A673 (cell line): ENCODE measurements around the gene C13orf46. TPM values are rescaled to one million over a fixed set of nuclear protein-coding genes. Genes with fewer than 3 reads are reported as not detected.

ENCODE experiments used
- BruUV-seq: library from RNA; stranded (reverse); fragments of 400-500 nt; replicated peaks from 2 replicates; lab custom pipeline; 2021; lab: Mats Ljungman, UMichigan
- CTCF ChIA-PET: fragments of 300-600 bp; sonication (Branson Sonifier 250); formaldehyde crosslinking; loops from one replicate; lab custom pipeline; 2022; ENCODE audit warnings: antibody characterized with exemption; lab: Charles Lee
- POLR2A ChIA-PET: fragments of 300-600 bp; sonication (Branson Sonifier 250); formaldehyde crosslinking; loops from one replicate; lab custom pipeline; 2022; ENCODE audit warnings: antibody characterized with exemption; ENCODE audit not compliant: low non-redundant PET; lab: Charles Lee
- DNase-seq: peaks from one replicate; pipeline ENCODE4 v3.0.0-alpha.2; 2015; ENCODE audit warnings: low spot score
- H3K27ac ChIP-seq: fragments of 200-600 bp; sonication (generic); 2 replicates; pipeline ENCODE4 v1.5.1; 2016; ENCODE audit warnings: mixed run types, low read depth, mild to moderate bottlenecking, mixed read lengths, antibody characterized with exemption, low read length; ENCODE audit not compliant: poor library complexity, severe bottlenecking
- H3K27me3 ChIP-seq: fragments of 200-600 bp; sonication (generic); replicated peaks from 2 replicates; pipeline ENCODE4 v1.6.1; 2017; ENCODE audit warnings: mixed run types, low read depth, mild to moderate bottlenecking, mixed read lengths, antibody characterized with exemption, low read length; ENCODE audit not compliant: insufficient read depth, poor library complexity
- H3K36me3 ChIP-seq: fragments of 200-600 bp; sonication (generic); 2 replicates; pipeline ENCODE4 v1.6.1; 2016; ENCODE audit warnings: mixed run types, mild to moderate bottlenecking, mixed read lengths, antibody characterized with exemption, low read length; ENCODE audit not compliant: insufficient read depth, poor library complexity, severe bottlenecking
- H3K4me1 ChIP-seq: fragments of 200-600 bp; sonication (generic); 2 replicates; pipeline ENCODE4 v1.6.1; 2017; ENCODE audit warnings: mixed run types, mild to moderate bottlenecking, mixed read lengths, antibody characterized with exemption, low read length; ENCODE audit not compliant: insufficient read depth, poor library complexity, severe bottlenecking
- H3K4me3 ChIP-seq: fragments of 200-600 bp; sonication (generic); 2 replicates; pipeline ENCODE4 v1.5.1; 2016; ENCODE audit warnings: low read depth, mixed run types, mild to moderate bottlenecking, mixed read lengths, low read length; ENCODE audit not compliant: poor library complexity, severe bottlenecking
- H3K9me3 ChIP-seq: fragments of 200-600 bp; sonication (generic); 2 replicates; pipeline ENCODE4 v1.6.1; 2016; ENCODE audit warnings: mixed run types, low read depth, mild to moderate bottlenecking, mixed read lengths, antibody characterized with exemption, low read length; ENCODE audit not compliant: poor library complexity, severe bottlenecking
- EZH2 ChIP-seq: fragments of 200-600 bp; sonication (generic); IDR thresholded peaks from 2 replicates; pipeline ENCODE4 v1.6.1; 2017; ENCODE audit warnings: borderline replicate concordance, low read depth, mild to moderate bottlenecking, mixed read lengths, antibody characterized with exemption, low read length; ENCODE audit not compliant: poor library complexity, severe bottlenecking
- intact Hi-C: fragments of 100-400 bp; cut with micrococcal nuclease; formaldehyde crosslinking; loops from one replicate; pipeline ENCODE4 v1.10.0; 2022; ENCODE audit not compliant: unreplicated experiment
- total RNA-seq: library from RNA; stranded (reverse); gene quantifications from 2 replicates; pipeline ENCODE4 v1.2.3, GENCODE V29; 2021
- TF ChIP-seq, protein P1 (sequence below): fragments of 300-800, 200-600 bp; sonication (generic); conservative IDR thresholded peaks from 2 replicates; pipeline ENCODE4 v1.5.1; 2017; ENCODE audit warnings: low read depth, mild to moderate bottlenecking, antibody characterized with exemption, low read length, moderate library complexity, mixed read lengths

The C13orf46 gene
- total RNA-seq, 1 experiment from 2014 or later = 3.6 TPM

DNA sequence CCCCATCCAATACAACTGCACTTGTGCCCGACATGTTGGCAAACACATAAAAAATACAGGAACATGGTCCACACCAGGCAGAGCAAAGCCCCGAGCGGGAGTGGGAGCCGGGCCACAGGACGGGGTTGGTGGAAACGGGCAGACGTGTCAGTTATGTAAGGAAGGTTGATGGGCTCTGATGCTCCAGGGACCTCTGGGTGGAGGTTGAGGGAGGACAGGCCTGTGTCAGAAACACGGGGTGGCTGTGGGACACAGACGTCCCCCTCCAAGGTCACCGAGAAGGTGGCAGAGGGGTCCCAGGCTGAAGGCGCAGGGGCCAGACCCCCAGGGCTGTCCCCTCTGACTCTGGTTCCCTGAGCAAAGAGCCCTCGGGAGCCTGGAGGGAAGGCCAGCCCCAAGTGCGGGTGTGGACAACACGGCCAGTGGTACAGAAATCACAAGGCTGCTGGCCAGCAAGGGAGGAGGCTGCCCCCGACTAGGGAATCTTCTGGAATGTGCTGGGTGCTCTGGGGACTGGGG lies 31.4 kb upstream of the C13orf46 start:
- no peak overlapping the region for H3K27ac ChIP-seq
- no peak for DNase-seq
- CTCF ChIA-PET = no interaction called here

GRCh38 chr13:114004420-114005205 lies 30.7 kb upstream of the C13orf46 start:
- Histone ChIP-seq H3K27ac (no peak overlapping the region), H3K27me3 (no peaks in the 10 kb centered on the region), H3K4me3 (no peak overlapping the region), H3K4me1 (no peaks in the 10 kb centered on the region), H3K36me3 (no peaks in the 10 kb centered on the region), H3K9me3 (no peaks in the 10 kb centered on the region)
- intact Hi-C loops = no loop called here
- POLR2A ChIA-PET = no interaction called here
- TF ChIP-seq EZH2 = no peak
- TF ChIP-seq, protein P1, sequence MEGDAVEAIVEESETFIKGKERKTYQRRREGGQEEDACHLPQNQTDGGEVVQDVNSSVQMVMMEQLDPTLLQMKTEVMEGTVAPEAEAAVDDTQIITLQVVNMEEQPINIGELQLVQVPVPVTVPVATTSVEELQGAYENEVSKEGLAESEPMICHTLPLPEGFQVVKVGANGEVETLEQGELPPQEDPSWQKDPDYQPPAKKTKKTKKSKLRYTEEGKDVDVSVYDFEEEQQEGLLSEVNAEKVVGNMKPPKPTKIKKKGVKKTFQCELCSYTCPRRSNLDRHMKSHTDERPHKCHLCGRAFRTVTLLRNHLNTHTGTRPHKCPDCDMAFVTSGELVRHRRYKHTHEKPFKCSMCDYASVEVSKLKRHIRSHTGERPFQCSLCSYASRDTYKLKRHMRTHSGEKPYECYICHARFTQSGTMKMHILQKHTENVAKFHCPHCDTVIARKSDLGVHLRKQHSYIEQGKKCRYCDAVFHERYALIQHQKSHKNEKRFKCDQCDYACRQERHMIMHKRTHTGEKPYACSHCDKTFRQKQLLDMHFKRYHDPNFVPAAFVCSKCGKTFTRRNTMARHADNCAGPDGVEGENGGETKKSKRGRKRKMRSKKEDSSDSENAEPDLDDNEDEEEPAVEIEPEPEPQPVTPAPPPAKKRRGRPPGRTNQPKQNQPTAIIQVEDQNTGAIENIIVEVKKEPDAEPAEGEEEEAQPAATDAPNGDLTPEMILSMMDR = no peak
- no TSS peak for BruUV-seq
- no peak for DNase-seq
- CTCF ChIA-PET = no interaction called here

More for the DNA sequence above, 31.4 kb upstream of the C13orf46 start:
- H3K4me3 ChIP-seq = no peak overlapping the region
- no peaks in the 10 kb centered on the region for H3K27me3 ChIP-seq
- no peaks in the 10 kb centered on the region for H3K36me3 ChIP-seq
- intact Hi-C loops = no loop called here
- POLR2A ChIA-PET = no interaction called here
- TF ChIP-seq EZH2 = no peak
- TF ChIP-seq, protein P1 = no peak
- no TSS peak for BruUV-seq
- H3K9me3 ChIP-seq = no peaks in the 10 kb centered on the region
- H3K4me1 ChIP-seq = no peaks in the 10 kb centered on the region

- Histone ChIP-seq H3K4me1 (no peaks in the 10 kb centered on the region), H3K36me3 (no peaks in the 10 kb centered on the region), H3K27ac (no peak overlapping the region), H3K27me3 (no peaks in the 10 kb centered on the region), H3K4me3 (no peak overlapping the region), H3K9me3 (no peaks in the 10 kb centered on the region)
- BruUV-seq = no TSS peak
- TF ChIP-seq, protein P1 = no peak
- no peak for TF ChIP-seq EZH2
- intact Hi-C loops = no loop called here
- ChIA-PET CTCF (no interaction called here), POLR2A (no interaction called here)
- no peak for DNase-seq
Measured at GRCh38 chr13:114002771-114003321, 29.0 kb upstream of the C13orf46 start.
